Esophagus muscularis mucosa (tissue), 3 donors: Measurements from ENCODE around the gene ETFBKMT.

Experiments
- POLR2AphosphoS5 ChIP-seq, 2 donors: sonication (generic); formaldehyde crosslinking; IDR thresholded peaks; one replicate each; pipeline ENCODE4 v1.6.1; 2017; ENCODE audit warnings: antibody characterized with exemption in 2 of 2
- TF ChIP-seq, protein P1 (sequence below), 3 experiments: fragments of 200-600 bp in 2 of 3; fragments of 450-650 bp in 1 of 3; sonication (generic) in 2 of 3; IDR thresholded peaks; one replicate each; pipeline ENCODE4 v1.5.1; 2017 to 2019; ENCODE audit warnings: antibody characterized with exemption in 3 of 3, mild to moderate bottlenecking in 2 of 3, moderate library complexity in 1 of 3

DNA sequence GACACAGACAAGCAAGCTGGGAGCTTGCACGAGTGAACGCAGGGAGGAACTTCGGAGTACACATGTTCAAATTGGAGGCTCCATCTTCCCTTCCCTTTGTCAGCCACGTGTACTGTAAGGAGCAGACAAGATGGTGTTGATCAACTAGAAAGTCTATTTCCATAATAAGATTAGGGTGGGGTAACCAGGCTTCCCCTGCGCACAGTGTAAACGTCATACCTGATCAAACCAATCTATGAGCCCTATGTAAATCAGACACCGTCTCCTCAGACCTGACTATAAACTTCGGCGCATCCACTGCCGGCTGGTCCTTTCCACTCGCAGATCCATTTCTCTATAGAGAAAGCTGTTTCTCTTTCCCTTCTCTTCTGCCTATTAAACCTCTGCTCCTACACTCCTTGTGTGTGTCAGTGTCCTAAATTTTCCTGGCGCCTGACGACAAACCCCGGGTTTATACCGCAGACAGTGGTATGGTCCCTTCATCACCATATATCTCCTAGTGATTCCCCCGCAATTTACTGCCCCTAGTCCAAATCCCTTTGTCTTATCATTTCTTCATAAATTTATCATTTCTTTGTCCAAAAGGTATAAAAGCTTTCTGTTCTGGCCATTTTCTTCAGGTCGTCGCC, 7.5 kb upstream of the ETFBKMT start:
- no peak for TF ChIP-seq POLR2AphosphoS5 (IDR thresholded peaks at IDR 0.05)
- TF ChIP-seq, protein P1, sequence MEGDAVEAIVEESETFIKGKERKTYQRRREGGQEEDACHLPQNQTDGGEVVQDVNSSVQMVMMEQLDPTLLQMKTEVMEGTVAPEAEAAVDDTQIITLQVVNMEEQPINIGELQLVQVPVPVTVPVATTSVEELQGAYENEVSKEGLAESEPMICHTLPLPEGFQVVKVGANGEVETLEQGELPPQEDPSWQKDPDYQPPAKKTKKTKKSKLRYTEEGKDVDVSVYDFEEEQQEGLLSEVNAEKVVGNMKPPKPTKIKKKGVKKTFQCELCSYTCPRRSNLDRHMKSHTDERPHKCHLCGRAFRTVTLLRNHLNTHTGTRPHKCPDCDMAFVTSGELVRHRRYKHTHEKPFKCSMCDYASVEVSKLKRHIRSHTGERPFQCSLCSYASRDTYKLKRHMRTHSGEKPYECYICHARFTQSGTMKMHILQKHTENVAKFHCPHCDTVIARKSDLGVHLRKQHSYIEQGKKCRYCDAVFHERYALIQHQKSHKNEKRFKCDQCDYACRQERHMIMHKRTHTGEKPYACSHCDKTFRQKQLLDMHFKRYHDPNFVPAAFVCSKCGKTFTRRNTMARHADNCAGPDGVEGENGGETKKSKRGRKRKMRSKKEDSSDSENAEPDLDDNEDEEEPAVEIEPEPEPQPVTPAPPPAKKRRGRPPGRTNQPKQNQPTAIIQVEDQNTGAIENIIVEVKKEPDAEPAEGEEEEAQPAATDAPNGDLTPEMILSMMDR (IDR thresholded peaks at IDR 0.05) = no peak
